ENCODE results near the gene CTSO. TPM values are rescaled to one million over a fixed set of nuclear protein-coding genes. Genes with fewer than 3 reads are reported as not detected.

CTSO gene
- total RNA-seq, 1 experiment from 2014 or later: 7.3 TPM

DNA sequence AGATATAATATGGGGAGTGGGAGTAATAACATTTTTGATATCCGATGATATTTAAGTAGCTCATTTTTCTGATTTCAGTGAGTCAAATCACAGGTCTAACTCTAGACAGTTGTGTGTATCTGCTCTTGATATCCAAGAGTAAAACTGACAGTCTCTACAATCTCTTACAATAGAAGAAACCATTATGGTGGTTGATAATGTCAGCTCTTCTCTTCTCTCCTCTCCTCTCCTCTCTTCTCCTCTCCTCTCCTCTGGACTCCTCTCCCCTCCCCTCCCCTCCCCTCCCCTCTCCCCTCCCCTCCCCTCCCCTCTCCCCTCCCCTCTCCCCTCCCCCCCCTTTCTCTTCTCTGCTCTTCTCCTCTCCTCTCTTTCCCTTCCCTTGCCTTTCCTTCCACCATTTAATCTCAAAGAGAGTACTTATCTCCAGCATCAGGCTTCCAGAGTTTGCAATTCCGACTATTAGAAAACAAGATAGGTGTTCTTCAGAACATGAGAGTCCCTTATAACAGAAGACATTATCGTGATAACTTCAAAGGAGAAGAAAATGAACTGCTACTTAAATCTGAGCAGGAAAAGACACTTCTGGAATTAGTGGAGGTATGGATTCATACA lies 43.9 kb downstream of the CTSO start:
- Mint-ChIP-seq H3K4me1 (ENCODE audit: low read depth, unreplicated experiment) (peaks cover 8% of the 10 kb centered on the region), H3K9me3 (ENCODE audit: low read depth, unreplicated experiment) (no peaks in the 10 kb centered on the region), H3K36me3 (ENCODE audit: insufficient read depth, unreplicated experiment) (no peaks in the 10 kb centered on the region), H3K27me3 (ENCODE audit: unreplicated experiment) (no peaks in the 10 kb centered on the region), H3K27ac (ENCODE audit: unreplicated experiment) (no peak overlapping the region), H3K4me3 (ENCODE audit: low read depth, unreplicated experiment) (no peak overlapping the region)
- intact Hi-C loops (cut with micrococcal nuclease; ENCODE audit: unreplicated experiment): no loop called here
- no peak for DNase-seq
- TF ChIP-seq, protein P1, sequence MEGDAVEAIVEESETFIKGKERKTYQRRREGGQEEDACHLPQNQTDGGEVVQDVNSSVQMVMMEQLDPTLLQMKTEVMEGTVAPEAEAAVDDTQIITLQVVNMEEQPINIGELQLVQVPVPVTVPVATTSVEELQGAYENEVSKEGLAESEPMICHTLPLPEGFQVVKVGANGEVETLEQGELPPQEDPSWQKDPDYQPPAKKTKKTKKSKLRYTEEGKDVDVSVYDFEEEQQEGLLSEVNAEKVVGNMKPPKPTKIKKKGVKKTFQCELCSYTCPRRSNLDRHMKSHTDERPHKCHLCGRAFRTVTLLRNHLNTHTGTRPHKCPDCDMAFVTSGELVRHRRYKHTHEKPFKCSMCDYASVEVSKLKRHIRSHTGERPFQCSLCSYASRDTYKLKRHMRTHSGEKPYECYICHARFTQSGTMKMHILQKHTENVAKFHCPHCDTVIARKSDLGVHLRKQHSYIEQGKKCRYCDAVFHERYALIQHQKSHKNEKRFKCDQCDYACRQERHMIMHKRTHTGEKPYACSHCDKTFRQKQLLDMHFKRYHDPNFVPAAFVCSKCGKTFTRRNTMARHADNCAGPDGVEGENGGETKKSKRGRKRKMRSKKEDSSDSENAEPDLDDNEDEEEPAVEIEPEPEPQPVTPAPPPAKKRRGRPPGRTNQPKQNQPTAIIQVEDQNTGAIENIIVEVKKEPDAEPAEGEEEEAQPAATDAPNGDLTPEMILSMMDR (IDR thresholded peaks at IDR 0.05; ENCODE audit: unreplicated experiment): no peak
- no TSS peak for BruUV-seq (replicated peaks)
- CTCF ChIA-PET: interaction anchor here (0.6 kb wide), 1 partner anchor 278 kb away, joined by 5 read pairs; no protein-coding TSS in a partner anchor

DNA sequence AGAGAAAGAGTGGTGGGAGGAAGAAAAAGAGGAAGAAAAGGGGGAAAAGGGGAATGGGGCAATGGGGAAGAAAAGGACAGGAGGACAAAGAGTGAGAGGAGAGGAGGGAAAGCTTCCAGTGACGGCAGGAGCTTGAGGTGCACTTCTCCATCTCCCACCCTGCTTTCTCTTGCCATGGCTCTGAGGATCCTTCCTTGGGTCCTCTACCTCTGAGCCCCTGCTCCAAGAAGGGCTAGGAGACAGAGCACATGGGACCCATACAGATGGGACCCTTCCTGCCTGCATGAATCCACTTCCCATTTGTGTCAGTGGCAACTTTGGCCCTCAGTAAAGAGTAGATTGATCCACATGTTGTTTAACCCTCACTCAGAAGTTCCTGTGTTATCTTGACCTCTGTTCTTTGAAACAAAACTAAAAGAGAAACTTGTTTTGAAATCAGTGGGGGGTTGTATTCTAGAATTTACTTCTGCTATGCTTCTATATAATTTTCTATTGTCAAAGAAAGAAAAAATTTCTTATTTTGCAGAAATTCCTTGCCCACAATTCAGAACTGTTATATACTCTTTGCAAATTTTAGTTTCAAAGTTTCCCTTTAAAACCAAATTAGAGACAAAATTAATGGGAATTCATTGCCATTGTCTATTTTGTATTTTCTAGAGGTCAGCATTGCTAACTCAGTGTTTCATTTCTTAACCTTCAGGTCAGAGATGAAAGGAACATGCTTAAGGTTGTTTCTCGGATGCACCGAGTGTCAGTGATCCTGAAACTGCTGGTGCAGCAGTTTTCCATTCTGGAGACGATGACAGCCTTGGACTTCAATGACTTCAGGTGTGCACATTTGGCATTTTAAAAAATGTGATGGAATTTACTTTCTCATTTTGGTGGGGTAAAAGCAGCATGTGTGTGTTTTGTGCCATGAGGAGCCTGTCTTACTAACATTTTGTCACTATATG lies 45.2 kb downstream of the CTSO start:
- Mint-ChIP-seq H3K27ac (ENCODE audit: unreplicated experiment) (no peak overlapping the region), H3K9me3 (ENCODE audit: low read depth, unreplicated experiment) (no peaks in the 10 kb centered on the region), H3K36me3 (ENCODE audit: insufficient read depth, unreplicated experiment) (no peaks in the 10 kb centered on the region), H3K4me1 (ENCODE audit: low read depth, unreplicated experiment) (peaks cover 8% of the 10 kb centered on the region), H3K4me3 (ENCODE audit: low read depth, unreplicated experiment) (no peak overlapping the region), H3K27me3 (ENCODE audit: unreplicated experiment) (no peaks in the 10 kb centered on the region)
- CTCF ChIA-PET: no interaction called here
- TF ChIP-seq, protein P1 (IDR thresholded peaks at IDR 0.05; ENCODE audit: unreplicated experiment): no peak
- intact Hi-C loops (cut with micrococcal nuclease; ENCODE audit: unreplicated experiment): no loop called here
- DNase-seq: no peak
- no TSS peak for BruUV-seq (replicated peaks)

DNA sequence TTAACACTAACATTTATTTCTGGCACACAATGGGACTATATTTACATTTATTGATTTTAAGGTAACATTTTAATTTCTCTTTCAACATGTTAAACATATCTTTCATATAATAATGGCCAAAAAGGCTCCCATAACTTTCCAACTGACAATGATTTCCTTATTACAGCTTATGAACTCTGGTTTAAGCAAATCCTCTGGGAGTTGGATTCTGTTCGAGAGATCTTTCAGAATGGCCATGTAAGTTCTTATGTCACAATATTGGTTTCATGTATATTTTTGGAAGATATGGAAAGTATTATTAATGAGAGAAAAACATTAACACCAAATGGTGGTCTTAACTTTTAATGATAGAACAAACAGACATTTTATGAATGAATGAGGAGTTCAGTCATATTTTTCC lies 46.1 kb downstream of the CTSO start:
- no TSS peak for BruUV-seq (replicated peaks)
- CTCF ChIA-PET: interaction anchor here (0.5 to 0.6 kb wide), 2 partner anchors 73 to 1388 kb away, joined by 3 read pairs; no protein-coding TSS in a partner anchor
- TF ChIP-seq, protein P1 (IDR thresholded peaks at IDR 0.05; ENCODE audit: unreplicated experiment): no peak
- no peak for DNase-seq
- Mint-ChIP-seq H3K36me3 (ENCODE audit: insufficient read depth, unreplicated experiment) (no peaks in the 10 kb centered on the region), H3K27ac (ENCODE audit: unreplicated experiment) (no peak overlapping the region), H3K9me3 (ENCODE audit: low read depth, unreplicated experiment) (no peaks in the 10 kb centered on the region), H3K27me3 (ENCODE audit: unreplicated experiment) (no peaks in the 10 kb centered on the region), H3K4me1 (ENCODE audit: low read depth, unreplicated experiment) (peaks cover 8% of the 10 kb centered on the region), H3K4me3 (ENCODE audit: low read depth, unreplicated experiment) (no peak overlapping the region)
- intact Hi-C loops (cut with micrococcal nuclease; ENCODE audit: unreplicated experiment): no loop called here

DNA sequence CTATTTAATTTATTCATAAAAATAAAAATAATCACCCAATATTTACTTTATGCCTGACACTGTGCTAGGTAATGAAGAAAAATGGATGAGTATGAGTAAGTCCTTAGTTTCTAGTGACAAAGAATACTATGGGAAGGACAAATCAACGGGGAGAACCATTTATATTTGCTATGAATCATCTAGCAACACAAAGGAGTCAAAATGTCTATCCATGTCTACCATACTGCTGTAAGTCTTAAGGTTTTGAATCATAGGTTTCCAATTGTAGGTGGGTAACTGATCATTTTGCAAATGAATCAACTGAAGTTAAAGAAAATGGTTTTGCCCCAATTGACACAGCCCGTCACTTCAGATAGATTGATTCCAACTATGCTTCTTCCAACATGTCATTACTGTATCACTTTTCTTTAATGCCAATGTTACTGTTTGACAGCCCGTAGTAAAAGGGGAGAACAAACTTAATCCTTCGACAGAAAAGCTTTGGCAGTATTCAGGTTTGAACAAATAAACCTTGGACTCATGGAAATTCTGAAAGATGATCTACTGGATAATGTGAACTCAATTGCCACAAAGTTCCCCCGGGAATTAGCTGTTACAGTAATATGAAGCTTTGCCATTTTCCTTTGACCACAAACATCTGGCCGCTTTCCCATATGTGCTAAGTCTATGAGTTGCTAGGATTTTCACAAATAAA lies 47.0 kb downstream of the CTSO start:
- Mint-ChIP-seq H3K36me3 (ENCODE audit: insufficient read depth, unreplicated experiment) (no peaks in the 10 kb centered on the region), H3K27ac (ENCODE audit: unreplicated experiment) (no peak overlapping the region), H3K9me3 (ENCODE audit: low read depth, unreplicated experiment) (no peaks in the 10 kb centered on the region), H3K27me3 (ENCODE audit: unreplicated experiment) (no peaks in the 10 kb centered on the region), H3K4me3 (ENCODE audit: low read depth, unreplicated experiment) (no peak overlapping the region), H3K4me1 (ENCODE audit: low read depth, unreplicated experiment) (peaks cover 8% of the 10 kb centered on the region)
- intact Hi-C loops (cut with micrococcal nuclease; ENCODE audit: unreplicated experiment): no loop called here
- TF ChIP-seq, protein P1 (IDR thresholded peaks at IDR 0.05; ENCODE audit: unreplicated experiment): no peak
- CTCF ChIA-PET: interaction anchor here (0.5 to 0.6 kb wide), 2 partner anchors 72 to 1387 kb away, joined by 3 read pairs; no protein-coding TSS in a partner anchor
- BruUV-seq (replicated peaks): no TSS peak
- DNase-seq: no peak

Measured in Calu3 (cell line).